Suprapubic skin (tissue), 4 donors: ENCODE measurements around the gene LARGE1.

Source experiments
- EP300 ChIP-seq: sonication (generic); formaldehyde crosslinking; IDR thresholded peaks from one replicate; pipeline ENCODE4 v1.6.1; 2017; ENCODE audit warnings: antibody characterized with exemption
- POLR2A ChIP-seq, 2 donors: fragments of 450-650 bp; IDR thresholded peaks; one replicate each; pipeline ENCODE4 v1.6.1; 2017; ENCODE audit warnings: antibody characterized with exemption in 2 of 2, mild to moderate bottlenecking in 2 of 2, moderate library complexity in 2 of 2
- POLR2AphosphoS5 ChIP-seq, 3 donors: sonication (generic); formaldehyde crosslinking; IDR thresholded peaks; one replicate each; pipeline ENCODE4 v1.6.1; 2017; ENCODE audit warnings: antibody characterized with exemption in 3 of 3
- TF ChIP-seq, protein P1 (sequence below), 2 donors: fragments of 200-600 bp in 1 of 2; fragments of 450-650 bp in 1 of 2; sonication (generic) in 1 of 2; IDR thresholded peaks; one replicate each; pipeline ENCODE4 v1.5.1; 2016 to 2019; ENCODE audit warnings: antibody characterized with exemption in 2 of 2, mild to moderate bottlenecking in 1 of 2, moderate library complexity in 1 of 2

GRCh38 chr22:33893512-33893911, 26.8 kb downstream of the LARGE1 start:
- TF ChIP-seq POLR2AphosphoS5 (IDR thresholded peaks at IDR 0.05) = no peak
- TF ChIP-seq, protein P1, sequence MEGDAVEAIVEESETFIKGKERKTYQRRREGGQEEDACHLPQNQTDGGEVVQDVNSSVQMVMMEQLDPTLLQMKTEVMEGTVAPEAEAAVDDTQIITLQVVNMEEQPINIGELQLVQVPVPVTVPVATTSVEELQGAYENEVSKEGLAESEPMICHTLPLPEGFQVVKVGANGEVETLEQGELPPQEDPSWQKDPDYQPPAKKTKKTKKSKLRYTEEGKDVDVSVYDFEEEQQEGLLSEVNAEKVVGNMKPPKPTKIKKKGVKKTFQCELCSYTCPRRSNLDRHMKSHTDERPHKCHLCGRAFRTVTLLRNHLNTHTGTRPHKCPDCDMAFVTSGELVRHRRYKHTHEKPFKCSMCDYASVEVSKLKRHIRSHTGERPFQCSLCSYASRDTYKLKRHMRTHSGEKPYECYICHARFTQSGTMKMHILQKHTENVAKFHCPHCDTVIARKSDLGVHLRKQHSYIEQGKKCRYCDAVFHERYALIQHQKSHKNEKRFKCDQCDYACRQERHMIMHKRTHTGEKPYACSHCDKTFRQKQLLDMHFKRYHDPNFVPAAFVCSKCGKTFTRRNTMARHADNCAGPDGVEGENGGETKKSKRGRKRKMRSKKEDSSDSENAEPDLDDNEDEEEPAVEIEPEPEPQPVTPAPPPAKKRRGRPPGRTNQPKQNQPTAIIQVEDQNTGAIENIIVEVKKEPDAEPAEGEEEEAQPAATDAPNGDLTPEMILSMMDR (IDR thresholded peaks at IDR 0.05) = no peak
- TF ChIP-seq POLR2A (IDR thresholded peaks at IDR 0.05) = no peak
- no peak for TF ChIP-seq EP300
